Neuron (in vitro differentiated cells): ENCODE data around the gene GSTP1.
"Not testable (repeated sequence)": the region's sequence is repeated elsewhere in the genome, so short reads cannot be mapped to it uniquely, and the experiment has no call there.

Source experiments
- H2AFZ ChIP-seq: one replicate; pipeline ENCODE4 v1.6.1; 2013; ENCODE audit warnings: low read depth, mild to moderate bottlenecking, inconsistent platforms, low read length, moderate library complexity
- H3K27me3 ChIP-seq: one replicate; pipeline ENCODE4 v1.6.1; 2013; ENCODE audit warnings: low read length; ENCODE audit not compliant: insufficient read depth
- H3K36me3 ChIP-seq: one replicate; pipeline ENCODE4 v1.6.1; 2013; ENCODE audit warnings: low read length; ENCODE audit not compliant: insufficient read depth
- H3K4me1 ChIP-seq: one replicate; pipeline ENCODE4 v1.6.1; 2013; ENCODE audit warnings: low read length; ENCODE audit not compliant: insufficient read depth
- H3K4me3 ChIP-seq: 2 replicates; pipeline ENCODE4 v1.5.1; 2013; ENCODE audit warnings: mild to moderate bottlenecking, low read length, moderate library complexity
- H3K9me3 ChIP-seq: one replicate; pipeline ENCODE4 v1.6.1; 2013; ENCODE audit warnings: low read length

Gene GSTP1

DNA sequence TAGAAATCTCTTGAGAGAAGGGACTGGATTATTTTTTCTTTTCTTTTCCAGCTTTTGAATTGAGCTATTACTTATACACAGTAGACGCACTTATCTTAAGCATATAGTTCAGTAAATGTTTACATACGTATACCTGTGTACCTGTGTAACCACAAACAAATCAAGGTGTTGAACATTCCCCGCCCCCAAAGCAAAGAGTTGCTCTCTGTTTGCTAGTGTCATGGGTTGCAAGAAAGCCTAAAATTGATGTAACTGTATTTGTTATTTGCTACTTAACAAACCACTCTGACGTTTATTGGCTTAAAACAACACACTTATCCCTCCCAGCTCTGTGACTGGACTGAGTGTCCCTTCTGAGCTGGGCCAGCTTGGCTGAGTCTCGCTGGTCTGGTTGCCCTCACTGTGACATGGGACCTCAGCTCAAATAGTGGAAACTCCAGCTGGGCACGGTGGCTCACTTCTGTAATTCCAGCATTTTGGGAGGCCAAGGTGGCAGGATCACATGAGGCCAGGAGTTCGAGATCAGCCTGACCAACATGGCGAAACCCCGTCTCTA lies 35.0 kb upstream of the GSTP1 start:
- Histone ChIP-seq H3K27me3 (peaks cover 4% of the 10 kb centered on the region), H3K4me3 (no peak overlapping the region), H3K36me3 (no peaks in the 10 kb centered on the region), H3K9me3 (no peaks in the 10 kb centered on the region), H3K4me1 (no peaks in the 10 kb centered on the region), H2AFZ (no peak overlapping the region)

DNA sequence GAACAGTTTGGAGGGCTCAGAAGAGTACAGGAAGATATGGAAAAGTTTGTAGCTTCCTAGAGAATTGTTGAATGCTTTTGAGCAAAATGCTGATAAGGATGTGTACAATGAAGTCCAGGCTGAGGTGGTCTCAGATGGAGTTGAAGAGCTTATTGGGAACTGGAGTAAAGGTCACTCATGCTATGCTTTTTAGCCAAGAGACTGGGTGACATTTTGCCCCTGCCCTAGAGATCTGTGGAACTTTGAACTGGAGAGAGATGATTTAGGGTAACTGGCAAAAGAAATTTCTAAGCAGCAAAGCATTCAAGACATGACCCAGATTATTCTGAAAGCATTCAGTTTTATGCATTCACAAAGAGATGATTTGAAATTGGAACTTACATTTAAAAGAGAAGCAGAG lies 32.5 kb upstream of the GSTP1 start:
- Histone ChIP-seq H3K9me3 (no peaks in the 10 kb centered on the region), H3K36me3 (no peaks in the 10 kb centered on the region), H3K4me1 (no peaks in the 10 kb centered on the region)

DNA sequence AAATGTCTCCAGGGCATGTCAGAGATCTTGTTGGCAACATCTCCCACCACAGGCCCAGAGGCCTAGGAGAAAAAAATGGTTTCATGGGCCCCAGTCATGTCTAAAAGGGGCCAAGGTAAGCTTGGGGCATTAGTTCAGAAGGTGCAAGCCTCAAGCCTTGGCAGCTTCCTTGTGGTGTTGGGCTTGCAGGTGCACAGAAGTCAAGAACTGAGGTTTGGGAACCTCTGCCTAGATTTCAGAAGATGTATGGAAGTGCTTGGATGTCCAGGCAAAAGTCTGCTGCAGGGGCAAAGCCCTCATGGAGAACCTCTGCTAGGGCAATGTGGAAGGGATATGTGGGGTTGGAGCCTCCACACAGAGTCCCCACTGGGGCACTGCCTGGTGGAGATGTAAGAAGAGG lies 31.9 kb upstream of the GSTP1 start:
- H3K4me3 ChIP-seq, H3K4me1 ChIP-seq, H3K27me3 ChIP-seq, H2AFZ ChIP-seq, H3K9me3 ChIP-seq, H3K36me3 ChIP-seq: not testable (repeated sequence)

More for the DNA sequence above, 32.5 kb upstream of the GSTP1 start:
- H3K4me3 ChIP-seq: no peak overlapping the region
- H3K27me3 ChIP-seq: no peaks in the 10 kb centered on the region
- H2AFZ ChIP-seq: no peak overlapping the region

DNA sequence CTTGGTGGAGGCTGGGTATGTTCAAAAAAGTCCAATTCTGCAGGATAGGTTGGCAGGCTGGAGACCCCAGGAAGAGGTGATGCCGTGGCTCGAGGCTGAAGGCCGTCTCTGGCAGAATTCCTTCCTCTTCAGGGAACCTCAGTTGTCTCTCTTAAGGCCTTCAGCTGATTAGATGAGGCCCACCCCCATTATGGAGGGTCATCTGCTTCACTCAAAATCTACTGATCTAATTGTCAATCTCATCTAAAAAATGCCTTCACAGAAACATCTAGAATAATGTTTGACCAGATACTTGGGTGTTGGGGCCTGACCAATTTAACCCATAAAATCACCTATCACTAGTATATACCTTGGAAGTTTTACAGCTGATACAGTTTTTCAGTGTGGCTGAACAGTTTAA lies 27.4 kb upstream of the GSTP1 start:
- H3K36me3 ChIP-seq: no peaks in the 10 kb centered on the region
- no peak overlapping the region for H2AFZ ChIP-seq
- no peak overlapping the region for H3K4me3 ChIP-seq
- no peaks in the 10 kb centered on the region for H3K9me3 ChIP-seq
- no peaks in the 10 kb centered on the region for H3K4me1 ChIP-seq
- peaks cover 3% of the 10 kb centered on the region for H3K27me3 ChIP-seq

DNA sequence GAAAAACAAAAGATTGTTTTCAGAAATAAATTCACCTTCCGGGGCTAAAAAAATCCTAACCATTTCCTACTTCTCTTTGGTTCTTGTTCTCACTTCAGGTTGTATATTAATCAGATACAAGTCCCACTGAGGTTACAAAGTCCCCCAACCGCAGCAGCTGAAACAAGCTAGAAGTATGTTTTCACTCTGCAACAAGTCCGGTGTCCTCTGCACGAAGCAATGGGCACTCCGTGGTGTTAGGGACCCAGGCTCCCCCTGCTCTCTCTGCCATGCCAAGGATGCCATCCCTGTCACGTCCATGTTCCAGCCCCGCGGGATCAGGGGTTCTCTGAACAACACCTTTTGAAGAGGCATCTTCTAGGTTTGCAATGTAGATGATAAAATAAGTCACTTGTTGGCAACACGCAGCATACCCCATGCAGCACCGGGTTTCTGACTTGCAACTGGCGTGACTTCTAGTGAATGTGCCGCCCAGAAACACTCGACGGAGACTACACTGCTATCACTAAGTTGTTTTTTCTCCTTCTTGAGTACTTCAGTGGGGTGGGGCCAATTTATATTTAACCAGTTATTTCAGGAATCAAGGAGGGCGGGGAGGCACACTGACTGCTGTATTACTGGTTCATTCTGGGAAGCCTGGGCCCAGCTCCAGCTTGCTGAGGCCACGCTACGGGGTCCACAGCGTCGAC lies 25.4 kb upstream of the GSTP1 start:
- Histone ChIP-seq H3K9me3 (no peaks in the 10 kb centered on the region), H3K4me1 (peaks cover 3% of the 10 kb centered on the region), H2AFZ (no peak overlapping the region), H3K4me3 (no peak overlapping the region), H3K36me3 (no peaks in the 10 kb centered on the region), H3K27me3 (peaks cover 3% of the 10 kb centered on the region)

DNA sequence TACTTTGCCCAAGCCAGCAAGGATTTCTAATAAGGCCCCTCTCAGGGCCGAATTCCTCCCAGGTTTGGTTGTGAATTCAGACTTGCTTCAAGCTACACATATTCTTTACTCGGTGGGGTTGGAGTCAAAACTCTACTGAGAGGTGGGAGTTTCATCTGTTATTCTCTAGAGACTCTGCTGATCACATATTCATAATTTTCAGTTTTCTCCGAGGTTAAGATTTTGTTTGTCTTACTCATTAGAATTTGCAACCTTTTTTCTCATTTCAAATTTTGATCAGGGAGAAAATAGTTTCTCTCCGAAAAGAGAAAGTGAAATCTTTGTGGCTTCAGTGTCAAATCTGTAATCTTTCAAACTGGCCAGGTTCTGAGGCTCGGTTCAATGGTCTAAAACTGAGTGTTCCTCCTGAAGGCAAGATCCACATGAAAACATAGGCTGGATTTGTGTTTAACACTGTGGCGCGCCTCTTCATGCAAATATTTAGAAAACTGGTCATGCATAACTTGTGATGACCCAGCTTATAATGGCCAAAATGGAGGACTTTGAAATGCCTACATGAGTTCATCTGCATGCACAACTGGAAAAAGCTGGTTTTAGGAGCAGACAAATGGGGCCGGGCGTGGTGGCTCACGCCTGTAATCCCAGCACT lies 21.5 kb upstream of the GSTP1 start:
- H3K9me3 ChIP-seq: no peaks in the 10 kb centered on the region
- peaks cover 6% of the 10 kb centered on the region for H3K4me1 ChIP-seq
- no peak overlapping the region for H3K4me3 ChIP-seq

DNA sequence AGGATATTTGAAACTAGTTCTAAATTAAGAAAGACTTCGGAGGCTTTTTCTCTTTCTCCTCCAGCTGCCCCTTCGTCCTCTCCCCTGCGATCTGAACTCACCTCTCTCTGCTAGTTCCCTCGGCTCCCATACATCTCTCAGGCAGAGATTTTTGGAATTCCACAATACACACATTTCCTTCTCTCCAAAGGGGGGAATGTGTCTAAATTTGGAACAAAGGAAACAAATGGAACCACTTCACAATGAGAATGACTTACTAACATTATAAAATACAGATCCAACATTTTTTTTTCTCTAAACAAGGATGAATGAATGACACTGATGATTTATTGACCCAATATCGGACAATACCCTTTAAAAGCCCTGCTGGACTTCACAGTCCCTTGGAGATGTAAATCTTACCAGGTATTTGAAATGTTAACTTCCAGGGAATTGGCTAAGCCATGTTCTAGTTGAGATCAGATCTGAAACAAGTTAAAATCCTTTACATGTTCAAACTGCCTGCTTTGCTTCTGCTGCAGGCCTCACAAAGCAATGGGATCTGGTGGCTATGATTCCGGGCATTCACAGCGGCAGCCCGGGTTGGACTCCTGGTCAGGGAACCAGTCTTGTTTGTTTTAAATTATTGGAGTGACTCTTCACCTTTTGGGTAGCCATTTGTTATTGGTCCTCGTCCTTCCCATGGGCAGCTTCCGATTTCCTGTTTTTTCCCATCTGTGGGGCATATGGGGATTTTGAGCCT lies 20.5 kb upstream of the GSTP1 start:
- H3K27me3 ChIP-seq: peaks cover 3% of the 10 kb centered on the region
- H3K4me1 ChIP-seq: peaks cover 6% of the 10 kb centered on the region
- no peaks in the 10 kb centered on the region for H3K9me3 ChIP-seq
- peak overlapping the region; percentile 3 for H2AFZ ChIP-seq
- H3K36me3 ChIP-seq: no peaks in the 10 kb centered on the region
- no peak overlapping the region for H3K4me3 ChIP-seq

More for the DNA sequence above, 21.5 kb upstream of the GSTP1 start:
- Histone ChIP-seq H2AFZ (no peak overlapping the region), H3K27me3 (peaks cover 3% of the 10 kb centered on the region), H3K36me3 (no peaks in the 10 kb centered on the region)

DNA sequence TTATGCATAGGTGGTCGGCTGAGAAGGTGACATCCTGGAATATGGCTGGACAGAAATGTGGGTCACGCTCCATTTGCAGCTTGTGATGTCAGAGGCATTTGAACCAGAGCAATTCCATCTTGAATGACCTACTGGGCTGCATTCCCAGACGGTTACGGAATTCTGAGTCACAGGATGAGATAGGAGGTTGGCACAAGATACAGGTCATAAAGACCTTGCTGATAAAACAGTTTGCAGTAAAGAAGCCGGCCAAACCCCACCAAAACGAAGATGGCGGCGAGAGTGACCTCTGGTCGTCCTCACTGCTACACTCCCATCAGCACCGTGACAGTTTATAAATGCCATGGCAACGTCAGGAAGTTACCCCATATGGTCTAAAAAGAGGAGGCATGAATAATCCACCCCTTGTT lies 19.9 kb upstream of the GSTP1 start:
- not testable (repeated sequence) for H3K4me1 ChIP-seq, H3K4me3 ChIP-seq, H3K36me3 ChIP-seq, H2AFZ ChIP-seq, H3K27me3 ChIP-seq, H3K9me3 ChIP-seq

DNA sequence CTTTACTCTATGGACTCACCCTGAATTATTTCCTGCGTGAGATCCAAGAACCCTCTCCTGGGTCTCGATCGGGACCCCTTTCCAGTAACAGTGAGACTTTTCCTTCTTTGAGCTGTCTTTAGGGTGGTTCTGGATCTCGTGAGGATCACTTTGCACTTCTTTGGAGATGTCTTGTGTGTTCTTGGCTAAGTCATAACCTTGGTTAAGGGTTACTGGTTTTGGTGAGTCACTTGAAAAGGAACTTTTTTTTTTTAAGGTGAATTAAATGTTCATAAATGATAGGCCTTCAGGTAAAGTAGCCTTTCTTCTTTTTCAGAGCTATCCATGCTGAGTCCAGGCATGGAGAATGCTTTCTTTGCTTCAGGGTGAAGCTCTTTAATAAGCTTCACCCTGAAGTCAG lies 19.4 kb upstream of the GSTP1 start:
- no peaks in the 10 kb centered on the region for H3K36me3 ChIP-seq

DNA sequence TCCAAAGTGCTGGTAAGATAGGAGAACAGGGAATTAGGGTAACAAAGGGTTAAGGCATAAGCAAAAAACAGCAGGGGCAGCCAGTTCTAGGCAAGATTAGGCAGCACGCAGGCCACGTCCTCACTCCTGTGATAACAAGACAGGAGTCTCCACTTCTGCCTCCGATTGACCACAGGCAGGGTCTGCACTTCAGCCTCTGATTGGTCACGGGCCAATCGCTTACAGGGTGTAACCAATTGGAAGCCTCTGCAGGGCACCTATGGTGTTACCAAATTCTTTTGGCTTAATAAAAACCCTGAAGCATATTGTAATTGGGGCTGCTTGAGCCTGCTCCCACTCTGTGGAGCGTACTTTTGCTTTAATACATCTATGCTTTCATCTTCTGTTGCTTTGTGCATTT lies 12.2 kb upstream of the GSTP1 start:
- H3K4me1 ChIP-seq: peaks cover 5% of the 10 kb centered on the region
- no peaks in the 10 kb centered on the region for H3K36me3 ChIP-seq
- no peak overlapping the region for H2AFZ ChIP-seq
- peaks cover 5% of the 10 kb centered on the region for H3K9me3 ChIP-seq
- peaks cover 13% of the 10 kb centered on the region for H3K27me3 ChIP-seq
- no peak overlapping the region for H3K4me3 ChIP-seq

More for the DNA sequence above, 19.4 kb upstream of the GSTP1 start:
- H3K27me3 ChIP-seq: peaks cover 3% of the 10 kb centered on the region
- no peak overlapping the region for H3K4me3 ChIP-seq
- H3K4me1 ChIP-seq: peaks cover 6% of the 10 kb centered on the region
- no peaks in the 10 kb centered on the region for H3K9me3 ChIP-seq
- H2AFZ ChIP-seq: no peak overlapping the region

DNA sequence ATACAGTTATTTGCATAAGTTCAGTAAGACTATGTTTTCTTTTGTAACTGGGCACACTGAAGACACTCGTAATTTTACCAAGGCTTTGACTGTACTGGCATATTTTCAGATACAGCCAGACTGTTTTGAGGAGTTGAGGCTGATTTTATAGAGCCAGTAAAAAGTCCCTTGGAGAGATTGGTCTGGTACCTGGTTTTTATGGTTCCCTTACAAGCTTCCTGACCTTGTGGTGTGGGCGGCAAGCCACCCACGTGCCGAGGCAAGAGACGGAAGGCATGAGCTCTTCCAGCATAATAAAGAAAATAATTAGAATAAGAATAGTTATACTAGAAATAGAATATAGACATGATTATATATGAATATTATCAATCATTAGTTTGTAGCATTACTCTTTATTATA lies 11.3 kb upstream of the GSTP1 start:
- Histone ChIP-seq H3K27me3 (peaks cover 16% of the 10 kb centered on the region), H3K4me1 (peaks cover 5% of the 10 kb centered on the region), H3K36me3 (no peaks in the 10 kb centered on the region), H2AFZ (no peak overlapping the region), H3K4me3 (no peak overlapping the region), H3K9me3 (peaks cover 5% of the 10 kb centered on the region)

DNA sequence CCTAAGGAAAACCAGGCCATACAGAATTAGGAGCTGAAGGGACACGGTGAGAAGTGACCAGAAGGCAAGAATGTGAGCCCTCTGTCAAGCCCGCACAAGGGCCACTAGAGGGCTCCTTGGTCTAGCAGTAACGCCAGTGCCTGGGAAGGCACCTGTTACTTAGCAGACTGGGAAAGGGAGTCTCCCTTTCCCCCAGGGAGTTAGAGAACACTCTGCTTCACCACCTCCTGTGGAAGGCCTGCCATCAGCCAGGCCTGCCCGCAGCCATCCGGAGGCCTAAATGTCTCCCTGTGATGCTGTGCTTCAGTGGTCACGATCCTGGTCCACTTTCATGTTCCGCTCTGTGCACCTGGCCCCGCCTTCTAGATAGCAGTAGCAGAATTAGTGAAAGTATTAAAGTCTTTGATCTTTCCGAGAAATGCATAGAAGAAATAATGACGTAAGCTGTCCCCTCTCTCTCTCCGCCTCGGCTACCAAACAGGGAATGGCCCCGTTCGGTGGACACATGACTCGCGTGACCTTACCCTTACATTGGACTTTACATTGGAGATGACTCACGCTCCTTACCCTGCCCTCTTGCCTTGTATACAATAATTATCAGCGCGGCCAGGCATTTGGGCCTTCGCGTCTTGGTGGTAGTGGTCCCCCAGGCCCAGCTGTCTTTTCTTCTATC lies 10.7 kb upstream of the GSTP1 start:
- Histone ChIP-seq H2AFZ (no peak overlapping the region), H3K4me3 (no peak overlapping the region), H3K27me3 (peaks cover 16% of the 10 kb centered on the region), H3K9me3 (peaks cover 5% of the 10 kb centered on the region), H3K36me3 (no peaks in the 10 kb centered on the region), H3K4me1 (peaks cover 5% of the 10 kb centered on the region)

DNA sequence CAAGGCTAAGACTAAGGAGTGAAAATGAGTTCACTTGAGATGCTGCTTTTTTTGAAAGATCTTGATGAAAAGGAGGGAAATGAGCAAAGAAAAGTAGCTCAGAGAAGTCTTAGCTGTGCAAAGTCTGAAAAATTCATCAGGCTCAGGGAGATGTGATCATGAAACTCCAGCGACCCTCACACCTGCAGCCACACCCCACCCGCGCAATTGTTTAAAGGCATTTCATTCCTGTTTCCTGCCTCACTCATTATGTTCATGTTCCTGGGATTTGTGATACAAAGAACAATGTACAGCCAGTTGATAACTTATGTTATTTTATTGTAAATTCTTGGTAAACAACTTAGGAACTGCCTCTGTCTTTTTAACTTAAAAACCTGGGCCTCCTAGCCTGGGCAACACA lies 8.7 kb upstream of the GSTP1 start:
- Histone ChIP-seq H3K4me3 (no peak overlapping the region), H3K9me3 (peaks cover 5% of the 10 kb centered on the region), H3K36me3 (no peaks in the 10 kb centered on the region), H2AFZ (no peak overlapping the region), H3K4me1 (peaks cover 5% of the 10 kb centered on the region), H3K27me3 (peaks cover 28% of the 10 kb centered on the region)
